GM15510 (cell line): ENCODE data around the gene UBE2S.

Source experiments
- POLR2A ChIP-seq: IDR thresholded peaks from 3 replicates; pipeline ENCODE4 v1.6.1; 2011; ENCODE audit warnings: borderline replicate concordance; ENCODE audit not compliant: insufficient read length; ENCODE audit errors: extremely low read depth

The UBE2S gene

DNA sequence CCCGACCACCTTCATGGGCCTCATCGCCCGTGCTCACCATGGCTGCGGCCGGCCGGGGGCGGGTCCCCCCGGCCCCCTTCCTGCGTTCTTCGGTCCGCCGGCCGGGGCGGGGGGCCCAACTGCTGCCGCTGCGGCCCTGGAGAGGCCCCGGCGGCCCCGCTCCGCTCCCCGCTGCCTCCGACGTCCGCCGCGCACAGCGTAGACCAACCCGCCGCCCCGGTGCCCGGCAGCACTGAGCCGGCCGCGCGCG lies at the start of gene UBE2S:
Gene UBE2S, minus strand, starts transcription at position 239 of the 250 bp plus-strand sequence. Its CDS starts 199 bp downstream, at position 40.
- TF ChIP-seq POLR2A, result peak; percentile 99

DNA sequence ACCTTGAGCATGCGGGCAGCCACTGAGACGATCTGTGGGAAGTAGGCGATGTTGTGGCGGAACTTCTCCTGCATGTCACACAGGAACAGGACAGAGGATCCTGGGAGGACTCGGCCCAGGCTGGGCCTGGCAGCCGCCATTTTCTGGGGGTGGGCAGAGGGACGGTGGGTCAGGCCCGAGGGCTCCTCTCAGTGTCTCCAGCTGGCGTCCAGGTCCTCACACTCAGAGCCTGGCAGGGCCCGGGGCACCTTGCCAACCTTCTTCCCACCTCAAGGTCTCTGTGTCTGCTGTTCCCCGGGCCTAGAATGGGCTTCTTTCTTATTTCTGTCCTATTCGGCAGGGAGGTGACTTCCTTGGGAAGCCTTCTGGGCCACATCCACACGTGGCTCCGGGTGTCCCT lies 48.8 kb upstream of the UBE2S start:
- no peak for TF ChIP-seq POLR2A

DNA sequence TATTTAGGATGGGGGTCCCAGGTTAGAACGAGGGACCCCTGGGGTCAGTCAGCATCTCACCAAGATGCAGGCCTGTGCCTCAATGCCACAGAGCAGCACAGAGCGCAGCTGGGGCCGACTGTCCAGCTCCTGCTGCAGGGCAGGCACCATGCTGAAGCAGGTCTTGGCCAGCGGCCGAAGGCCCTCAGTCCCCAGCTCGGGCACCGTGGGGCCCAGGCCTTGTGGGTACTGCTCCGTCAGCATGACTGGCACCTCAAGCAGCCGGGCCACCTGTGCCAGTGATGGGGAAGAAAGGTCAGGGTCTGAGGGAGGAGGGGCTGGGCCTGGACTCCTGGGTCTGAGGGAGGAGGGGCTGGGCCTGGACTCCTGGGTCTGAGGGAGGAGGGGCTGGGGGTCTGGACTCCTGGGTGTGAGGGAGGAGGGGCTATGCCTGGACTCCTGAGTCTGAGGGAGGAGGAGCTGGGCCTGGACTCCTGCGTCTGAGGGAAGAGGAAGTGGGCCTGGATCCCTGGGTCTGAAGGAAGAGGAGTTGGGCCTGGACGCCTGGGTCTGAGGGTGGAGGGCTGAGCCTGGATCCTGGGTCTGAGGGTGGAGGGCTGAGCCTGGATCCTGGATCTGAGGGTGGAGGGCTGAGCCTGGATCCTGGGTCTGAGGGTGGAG lies 48.1 kb upstream of the UBE2S start:
- no peak for TF ChIP-seq POLR2A

DNA sequence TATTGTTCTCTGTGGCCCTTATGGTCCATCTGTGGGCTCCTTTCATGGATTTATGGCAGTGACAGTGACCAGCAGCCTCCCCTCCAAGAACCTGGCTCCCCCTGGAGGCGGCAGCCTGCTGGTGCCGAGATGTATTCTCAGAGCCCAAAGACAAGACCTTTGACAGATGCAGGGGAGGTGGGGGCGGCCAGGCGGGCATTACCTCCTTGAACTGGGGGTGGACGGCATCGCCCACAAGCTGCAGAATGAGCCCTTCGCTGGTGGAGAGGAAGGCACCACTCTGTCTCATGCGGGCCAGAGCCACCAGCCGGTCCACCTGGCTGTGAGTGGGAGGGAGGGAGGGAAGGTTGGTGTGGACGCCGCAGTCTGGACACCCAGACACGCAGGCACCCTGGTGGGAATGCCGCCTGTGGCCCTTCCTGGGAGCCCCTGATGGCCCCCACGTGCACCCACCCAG lies 47.2 kb upstream of the UBE2S start:
- TF ChIP-seq POLR2A, result no peak

DNA sequence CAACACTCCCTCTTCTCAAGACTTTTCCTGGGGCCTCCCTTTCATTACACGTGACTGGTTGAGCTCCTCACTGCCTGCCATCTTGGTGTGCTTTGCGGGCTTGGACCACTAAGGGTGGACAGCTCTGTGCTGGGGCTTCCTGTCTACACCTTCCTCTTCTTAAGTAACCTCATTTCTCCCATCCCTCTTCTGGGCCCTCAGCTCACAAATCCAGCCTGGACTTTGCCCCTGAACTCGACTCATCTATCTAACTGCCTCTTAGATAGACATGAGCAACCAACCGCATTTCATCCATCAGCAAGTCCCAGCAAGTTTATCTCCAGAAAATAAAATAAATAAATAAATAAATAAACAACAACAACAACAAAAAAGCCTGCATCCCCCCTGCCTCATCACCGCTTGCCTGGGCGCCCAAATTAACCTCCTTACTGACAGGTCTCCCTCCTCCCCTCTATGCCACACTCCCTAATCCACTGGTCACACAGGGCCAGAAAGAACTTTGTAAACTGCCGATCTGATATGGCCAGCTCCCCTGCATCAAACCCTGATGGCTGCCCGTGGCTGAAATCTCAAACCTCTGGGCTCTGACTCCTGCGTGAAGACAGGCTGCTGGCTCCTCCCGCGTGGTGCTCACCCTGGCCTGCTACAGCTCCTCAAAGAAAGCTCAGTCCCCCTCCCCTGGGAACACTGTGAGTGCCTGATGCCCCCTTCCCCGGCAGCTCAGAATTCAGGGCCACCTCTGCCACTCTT lies 46.1 kb upstream of the UBE2S start:
- no peak for TF ChIP-seq POLR2A

DNA sequence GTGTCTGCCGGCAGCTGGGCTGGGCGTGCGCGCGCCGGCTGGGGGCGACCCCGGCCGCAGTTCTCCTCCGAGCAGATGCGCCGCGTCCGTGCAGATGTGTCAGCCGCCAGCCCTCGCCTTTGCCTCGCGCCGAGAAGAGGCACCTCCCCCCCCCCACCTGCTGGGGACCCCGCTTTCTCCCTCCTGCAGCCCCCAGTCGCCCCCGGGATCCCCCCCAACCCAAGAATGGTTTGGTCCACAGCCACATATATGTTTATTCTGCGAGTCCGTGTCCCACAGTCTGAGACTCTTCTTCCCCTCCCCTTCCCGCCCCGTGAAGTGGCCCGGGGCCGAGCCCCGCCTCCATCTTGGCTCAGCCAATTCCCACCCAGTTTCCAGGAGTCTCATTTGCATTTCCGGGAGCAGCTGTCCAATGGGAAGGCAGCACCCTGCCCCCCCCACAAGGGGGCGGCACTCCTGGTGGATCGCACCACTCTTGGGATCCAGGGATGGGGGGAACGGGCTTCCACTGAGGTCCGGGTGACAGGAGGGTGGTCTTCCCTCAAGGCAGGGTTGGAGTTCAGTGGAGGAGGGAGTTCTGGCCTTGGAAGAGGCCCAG lies 45.3 kb upstream of the UBE2S start:
- no peak for TF ChIP-seq POLR2A

DNA sequence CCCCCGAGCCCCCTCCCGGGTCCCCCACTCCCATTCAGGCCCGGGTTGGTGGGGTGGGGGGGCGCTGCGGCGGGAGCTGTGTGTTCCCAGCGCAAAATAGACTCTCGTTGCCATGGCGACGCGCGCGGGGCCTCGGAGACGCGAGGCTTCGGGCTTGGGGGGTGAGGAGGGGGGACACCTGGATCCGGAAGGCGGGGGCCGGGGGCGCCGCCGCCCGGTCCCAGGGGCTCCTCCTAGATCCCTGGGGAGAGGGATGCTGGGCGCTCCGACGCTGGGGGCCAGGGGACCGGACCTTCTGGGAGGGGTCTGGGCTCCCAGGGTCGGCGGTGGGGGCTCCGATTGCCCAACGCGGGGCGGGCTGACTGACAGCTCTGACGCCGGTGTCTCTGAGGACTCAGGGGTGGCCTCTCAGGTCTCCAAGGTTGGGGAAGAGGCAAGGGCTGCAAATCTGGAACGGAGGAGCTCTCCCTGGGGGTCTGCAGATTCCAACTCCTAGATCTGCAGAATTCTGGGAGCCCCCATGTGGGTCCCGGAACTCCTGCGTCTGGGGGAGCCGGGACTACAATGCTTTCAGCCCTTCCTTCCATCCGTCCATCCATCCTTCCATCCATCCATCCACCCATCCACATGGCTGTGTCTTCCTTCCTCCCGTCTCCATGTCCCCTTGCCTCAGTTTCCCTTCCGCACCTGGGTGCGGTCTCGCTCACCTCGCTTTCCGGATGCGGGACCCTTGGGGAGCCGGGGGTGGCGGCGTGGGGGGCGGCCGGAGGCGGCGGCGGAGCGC lies 44.6 kb upstream of the UBE2S start:
- no peak for TF ChIP-seq POLR2A

DNA sequence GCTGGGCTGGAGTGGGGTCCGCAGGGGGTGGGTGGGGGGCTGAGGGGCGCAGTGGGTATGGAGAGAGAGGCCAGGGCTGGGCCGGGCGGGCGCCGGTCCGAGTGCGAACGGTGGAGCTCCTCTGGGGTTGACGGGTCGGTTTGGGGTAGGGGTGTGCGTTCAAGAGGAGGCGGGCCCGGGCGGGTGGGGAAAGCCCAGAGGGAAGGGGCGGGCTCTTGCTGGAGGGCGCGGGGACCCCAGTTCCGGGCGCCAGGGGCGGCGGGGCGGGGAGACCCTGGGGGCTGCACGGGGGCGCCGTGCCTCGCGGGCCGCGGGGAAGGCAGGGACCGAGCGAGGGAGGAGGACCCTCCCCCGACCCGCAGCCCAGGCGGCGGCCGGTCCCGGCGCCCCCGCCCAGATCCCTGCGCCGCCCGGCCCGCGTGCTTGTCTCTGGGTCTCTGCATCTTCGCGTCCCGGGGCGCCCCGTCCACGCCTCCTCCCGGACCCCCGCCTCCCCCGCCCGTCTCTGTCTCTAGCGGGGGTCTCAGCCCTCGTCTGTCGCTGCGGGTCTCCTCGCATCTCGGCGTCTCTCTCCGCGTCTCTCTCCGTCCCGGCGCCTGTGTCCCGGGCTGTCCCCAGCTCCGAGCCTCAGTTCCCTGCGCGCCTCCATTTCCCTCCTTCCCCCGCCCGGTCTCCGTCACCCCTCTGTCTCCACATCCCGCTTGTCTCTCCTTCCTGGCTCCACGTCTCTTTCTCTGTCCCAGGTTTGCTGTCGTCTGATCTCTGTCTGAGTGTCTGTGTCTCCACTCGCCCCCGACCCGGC lies 43.8 kb upstream of the UBE2S start:
- TF ChIP-seq POLR2A, result no peak

DNA sequence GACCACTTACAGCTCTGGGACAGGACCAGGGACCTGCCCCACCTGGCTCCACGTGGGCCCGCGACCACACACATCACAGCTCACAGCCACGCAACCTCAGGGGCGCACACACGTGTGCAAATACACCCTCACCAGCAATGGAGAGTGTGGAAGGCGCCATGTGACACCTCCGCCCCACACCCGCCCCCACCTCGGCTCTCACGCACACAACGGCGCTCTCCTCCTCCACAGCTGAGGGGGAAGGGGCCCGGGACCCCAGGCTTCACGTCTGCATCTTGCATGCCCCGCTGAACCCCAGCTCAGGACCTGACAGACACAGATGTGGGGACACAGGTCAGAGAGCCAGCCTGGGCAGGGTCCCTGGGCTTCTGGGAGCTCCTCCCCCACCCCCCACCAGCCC lies 41.9 kb upstream of the UBE2S start:
- no peak for TF ChIP-seq POLR2A

DNA sequence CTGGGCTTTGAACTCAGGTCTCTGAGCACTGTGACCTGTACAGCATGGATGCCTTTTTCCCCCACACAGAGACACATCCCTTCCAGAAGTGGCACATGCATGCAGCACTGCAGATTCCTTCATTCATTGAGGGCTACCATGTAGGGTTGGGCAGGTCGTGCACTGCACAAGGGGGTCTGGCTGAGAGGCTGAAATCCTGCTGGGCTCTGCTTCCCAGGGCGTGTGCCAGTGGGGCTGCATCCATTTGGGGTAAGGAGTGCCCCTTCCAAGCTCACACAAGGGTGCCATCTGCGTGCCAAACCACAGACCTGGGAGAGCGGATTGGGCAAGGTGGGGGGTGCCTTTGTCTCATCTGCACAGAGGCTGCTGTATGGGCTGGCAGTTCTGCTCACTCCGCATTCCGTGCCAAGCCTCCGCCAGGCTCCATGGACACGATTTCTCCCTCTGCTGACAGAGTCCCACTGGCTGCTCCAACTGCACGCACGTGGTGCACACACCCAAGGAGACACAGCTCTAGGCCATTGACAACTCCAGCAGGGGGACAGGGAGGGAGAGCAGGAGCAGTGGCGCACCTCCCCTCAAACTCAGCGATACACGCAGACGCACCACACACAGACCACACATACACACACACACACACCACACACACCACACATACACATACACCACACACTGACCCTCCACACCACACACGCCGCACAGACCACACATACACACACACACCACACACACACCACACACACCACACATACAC lies 40.0 kb upstream of the UBE2S start:
- TF ChIP-seq POLR2A, result no peak

DNA sequence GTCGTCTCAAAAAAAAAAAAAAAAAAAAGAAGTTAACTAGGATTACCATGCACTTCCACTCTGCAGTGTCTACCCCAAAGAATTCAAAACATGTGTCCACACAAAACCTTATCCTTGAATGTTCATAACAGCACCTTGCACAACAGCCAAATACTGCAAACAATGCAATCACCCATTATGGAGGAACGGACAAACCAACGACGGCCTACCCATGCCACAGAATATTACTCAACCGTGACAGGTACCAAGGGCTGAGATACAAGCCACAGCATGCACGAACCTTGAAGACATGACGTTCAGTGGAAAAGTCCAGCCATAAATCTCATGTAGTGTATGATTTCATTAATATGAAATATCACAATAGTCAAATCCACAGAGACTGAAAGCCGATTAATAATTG lies 38.5 kb upstream of the UBE2S start:
- TF ChIP-seq POLR2A, result no peak

DNA sequence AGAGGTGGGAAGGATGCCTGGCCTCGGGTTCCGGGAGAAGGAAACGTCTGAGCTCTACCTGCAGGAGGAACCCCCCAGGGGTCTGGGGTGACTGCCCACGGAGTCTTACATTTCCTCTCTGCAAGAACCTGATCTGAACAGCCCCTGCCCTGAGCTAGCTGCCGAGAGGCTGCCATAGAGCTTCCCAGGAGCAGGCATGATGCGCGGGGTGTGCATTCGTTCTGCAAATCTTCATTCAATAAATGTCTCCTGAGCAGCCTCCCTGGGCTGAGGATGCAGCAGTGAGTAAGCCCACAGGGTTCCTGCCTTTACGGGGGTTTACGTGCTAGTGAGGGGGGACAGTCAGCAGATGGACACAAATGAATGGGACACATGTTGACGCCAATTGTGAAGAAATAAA lies 37.1 kb upstream of the UBE2S start:
- TF ChIP-seq POLR2A, result no peak

DNA sequence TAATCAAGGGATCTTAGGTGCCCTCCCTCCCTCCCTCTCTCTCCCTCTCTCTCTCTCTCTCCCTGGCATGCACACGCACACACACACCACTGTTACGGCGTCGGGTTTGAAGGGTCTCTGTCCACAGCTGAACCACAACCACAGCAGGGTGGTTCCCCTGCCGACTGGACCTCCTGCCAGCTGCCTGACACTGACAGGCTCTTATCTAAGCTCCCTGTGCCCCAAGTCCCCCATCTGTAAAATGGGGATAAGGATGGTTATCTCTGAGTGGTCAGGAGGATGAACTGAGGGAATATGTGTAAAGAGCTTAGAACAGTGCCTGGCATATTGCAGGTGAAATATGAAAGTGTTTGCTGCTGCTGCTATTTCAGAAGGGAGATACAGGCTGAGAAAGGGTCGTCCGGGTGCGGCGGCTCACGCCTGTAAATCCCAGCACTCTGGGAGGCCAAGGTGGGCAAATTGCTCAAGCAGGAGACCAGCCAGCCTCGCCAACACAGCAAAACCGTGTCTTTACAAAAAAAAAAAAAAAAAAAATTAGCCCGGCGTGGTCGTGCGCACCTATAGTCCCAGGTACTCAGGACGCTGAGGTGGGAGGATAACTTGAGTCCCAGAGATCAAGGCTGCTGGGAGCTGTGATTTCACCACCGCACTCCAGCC lies 36.4 kb upstream of the UBE2S start:
- TF ChIP-seq POLR2A, result no peak
